COLO829 (cell line): ENCODE measurements around the gene TADA2B.
"Not testable (repeated sequence)": the region's sequence is repeated elsewhere in the genome, so short reads cannot be mapped to it uniquely, and the experiment has no call there.

ENCODE experiments used
- DNase-seq: peaks from one replicate; pipeline ENCODE4 v3.0.0; 2012; ENCODE audit warnings: low spot score

Gene TADA2B

DNA sequence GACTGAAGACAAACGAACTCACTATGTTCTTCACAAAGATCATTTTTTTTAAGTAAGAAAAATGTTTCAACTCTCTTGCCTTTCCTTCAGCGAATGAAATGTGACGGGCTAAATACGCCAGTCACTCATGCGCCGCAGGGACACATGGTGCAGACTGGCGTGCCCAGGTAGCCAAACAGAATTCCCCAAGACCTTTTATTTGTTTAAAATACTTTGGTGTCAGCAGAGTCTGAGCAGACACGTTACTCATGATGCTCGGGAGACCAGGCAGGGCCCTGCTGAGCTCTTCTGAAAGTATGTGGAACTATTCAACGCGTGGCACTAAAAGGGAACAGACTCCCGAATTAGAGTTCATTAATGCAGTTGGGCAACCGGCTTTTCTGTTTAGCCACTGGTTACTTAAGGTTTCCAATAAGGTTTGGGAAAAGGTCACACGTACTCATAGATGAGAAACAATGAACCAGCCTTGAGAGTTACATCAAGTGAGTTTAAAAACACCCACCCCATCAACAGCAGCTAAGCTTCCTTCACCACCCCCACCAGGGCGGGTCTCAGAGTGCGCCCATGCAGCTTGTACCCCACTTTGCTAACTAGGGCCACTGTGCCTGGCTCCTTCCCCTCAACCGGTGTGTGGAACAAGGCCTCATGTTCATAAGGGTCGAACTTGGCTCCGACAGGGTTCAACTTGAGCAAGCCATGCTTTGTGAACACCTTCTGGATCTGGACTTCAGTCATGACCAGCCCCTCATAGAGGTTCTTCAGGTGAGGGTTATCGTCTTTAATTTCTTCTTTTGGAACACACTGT lies 17.4 kb downstream of the TADA2B start:
- no peak for DNase-seq

DNA sequence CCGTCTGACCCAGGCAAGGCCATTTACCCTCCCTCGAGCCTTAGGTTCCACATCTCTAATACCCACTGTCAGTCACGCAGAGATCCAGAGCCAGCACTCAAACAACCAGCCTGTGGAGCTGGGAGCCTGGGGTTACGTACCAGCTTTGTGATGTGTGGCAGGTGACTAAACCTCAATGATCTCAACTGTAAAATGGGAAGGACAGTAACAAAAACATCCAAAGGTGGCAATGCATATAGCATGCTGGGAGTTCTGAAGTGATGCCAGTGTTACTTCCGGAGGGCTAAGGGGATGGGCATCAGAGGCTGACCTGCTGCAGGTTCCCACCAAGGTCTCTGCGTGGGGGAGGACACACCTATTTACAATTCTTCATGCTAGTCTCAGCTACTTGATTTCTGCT lies 18.6 kb downstream of the TADA2B start:
- DNase-seq = no peak

DNA sequence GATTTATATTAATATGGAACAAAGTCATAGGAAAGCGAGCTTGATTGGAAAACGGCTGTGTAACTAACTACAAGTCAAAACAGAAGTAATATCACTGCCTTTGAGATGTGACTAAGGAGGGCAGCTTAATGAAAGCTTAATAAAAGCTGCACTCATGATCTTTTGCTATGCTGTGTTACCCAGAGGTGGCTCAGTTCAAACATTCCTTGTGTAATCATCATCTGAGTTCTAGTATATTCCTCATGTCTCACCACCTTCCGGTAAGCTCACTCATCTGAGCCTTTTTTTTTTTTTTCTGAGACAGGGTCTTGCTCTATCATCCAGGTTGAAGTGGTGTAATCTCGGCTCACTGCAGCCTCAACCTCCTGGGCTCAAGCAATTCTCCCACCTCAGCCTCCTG lies 19.6 kb downstream of the TADA2B start:
- no peak for DNase-seq

DNA sequence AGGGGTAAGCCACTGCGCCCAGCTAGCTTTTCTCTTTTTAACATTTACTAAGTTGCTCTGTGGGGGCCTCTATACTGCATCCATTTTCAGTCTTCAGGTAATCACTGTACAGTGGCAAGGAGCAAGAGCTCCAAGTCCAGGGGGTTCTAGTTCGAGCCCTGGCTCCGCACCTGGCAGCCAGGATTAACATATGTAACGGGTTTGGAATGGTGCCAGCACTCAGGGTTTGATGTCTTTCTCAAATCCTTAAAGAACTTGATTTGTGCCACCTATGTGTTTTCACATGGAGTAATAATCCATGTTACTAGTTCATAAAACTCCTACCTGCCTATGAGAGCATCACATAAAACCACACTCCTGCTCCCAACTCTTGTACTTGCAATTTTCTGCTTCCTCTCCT lies 20.2 kb downstream of the TADA2B start:
- DNase-seq = no peak

DNA sequence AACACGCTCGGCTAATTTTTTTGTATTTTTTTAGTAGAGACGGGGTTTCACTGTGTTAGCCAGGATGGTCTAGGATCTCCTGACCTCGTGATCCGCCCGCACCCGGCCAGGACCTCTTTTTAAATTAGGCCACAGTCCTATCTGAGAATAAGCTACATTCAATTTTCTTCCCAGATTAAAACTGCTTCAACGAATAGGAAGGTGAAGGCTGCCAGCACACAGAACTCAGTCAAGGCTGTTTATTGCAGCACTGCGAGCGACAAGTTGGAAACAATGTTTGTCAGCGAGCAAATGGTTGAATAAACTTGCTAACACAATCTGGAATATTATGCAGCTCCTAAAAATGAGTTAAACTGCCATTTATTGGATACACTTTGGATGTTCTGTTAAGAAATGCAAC lies 22.8 kb downstream of the TADA2B start:
- DNase-seq = no peak

DNA sequence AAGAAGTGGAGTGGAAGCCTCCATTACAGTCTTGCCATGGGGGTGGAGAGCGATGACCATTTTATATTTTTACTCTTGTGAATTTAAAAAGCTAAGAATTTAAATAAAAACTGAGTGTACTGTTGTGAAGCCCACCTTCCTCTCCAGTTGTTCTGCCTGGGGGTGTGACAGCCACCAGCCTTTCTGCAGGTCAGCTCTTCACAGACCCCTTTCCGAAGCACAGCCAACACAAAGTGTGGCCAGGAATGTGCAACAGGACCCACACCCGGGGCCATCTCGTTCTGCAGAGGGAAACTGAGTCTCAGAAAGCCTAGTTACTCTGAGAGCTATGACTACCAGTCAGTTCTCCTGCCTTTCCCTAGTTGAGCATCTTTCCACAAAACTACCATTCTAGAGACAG lies 23.3 kb downstream of the TADA2B start:
- DNase-seq = no peak

DNA sequence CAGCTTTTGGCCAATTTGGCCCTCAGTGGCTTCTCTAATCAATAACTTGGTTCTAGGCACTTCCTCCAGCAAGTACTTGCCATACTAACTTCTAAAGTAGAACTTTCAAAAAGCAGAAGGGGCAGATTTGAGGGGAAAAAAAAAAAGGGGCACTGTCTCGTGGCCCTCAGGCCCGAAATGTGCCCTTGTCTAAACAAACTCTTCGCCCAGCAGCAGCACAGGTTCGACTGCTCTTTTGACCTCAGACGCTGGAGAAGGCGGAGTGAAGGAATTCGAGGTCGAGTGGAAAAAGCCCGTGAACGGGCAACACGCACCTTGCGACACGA lies 23.9 kb downstream of the TADA2B start:
- no peak for DNase-seq

DNA sequence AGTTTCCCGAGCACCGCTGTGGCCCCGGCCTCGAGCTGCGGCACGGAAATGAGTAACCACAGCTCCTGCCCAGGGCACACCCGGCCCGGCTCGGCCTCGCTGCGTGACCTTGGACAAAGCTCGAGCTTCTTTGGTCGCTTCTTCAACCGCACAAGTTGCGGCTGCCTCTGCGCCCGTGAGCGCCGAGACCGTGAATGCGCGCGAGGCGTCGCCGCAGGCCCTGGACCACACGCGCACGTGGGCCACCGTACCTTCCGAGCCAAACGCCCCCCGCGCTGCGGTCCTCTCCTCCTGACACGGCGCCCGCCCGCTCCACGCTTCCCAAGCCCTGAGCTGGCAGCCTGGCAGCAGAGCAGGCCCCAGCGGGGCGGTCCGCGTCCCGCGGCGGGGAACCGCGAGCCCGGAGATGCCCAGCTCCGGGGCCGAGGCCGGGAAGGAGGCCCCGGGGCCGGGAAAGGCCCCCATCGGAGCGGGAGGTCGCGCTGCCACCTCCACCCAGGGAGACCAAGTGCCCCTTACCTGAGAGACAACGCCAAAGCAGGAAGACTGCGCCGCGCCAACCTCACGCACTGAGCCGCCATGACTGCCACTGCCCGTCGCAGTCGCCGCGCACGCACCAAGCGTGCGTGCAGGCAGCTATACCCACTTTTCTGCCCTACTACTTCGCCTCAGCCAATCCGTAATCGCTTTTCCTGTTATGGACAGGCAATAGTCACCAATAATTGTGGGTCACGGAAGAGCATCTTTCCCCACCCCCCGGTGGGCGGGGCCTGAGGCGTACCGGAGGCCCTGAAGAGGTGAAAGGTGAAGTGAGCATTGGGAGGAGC lies 24.5 kb downstream of the TADA2B start, which contains the start of gene GRPEL1:
GRPEL1 (minus strand) TSS at position 613 of the 827 bp plus-strand sequence; CDS start at position 581, 32 bp downstream.
- DNase-seq = peak; percentile 93

DNA sequence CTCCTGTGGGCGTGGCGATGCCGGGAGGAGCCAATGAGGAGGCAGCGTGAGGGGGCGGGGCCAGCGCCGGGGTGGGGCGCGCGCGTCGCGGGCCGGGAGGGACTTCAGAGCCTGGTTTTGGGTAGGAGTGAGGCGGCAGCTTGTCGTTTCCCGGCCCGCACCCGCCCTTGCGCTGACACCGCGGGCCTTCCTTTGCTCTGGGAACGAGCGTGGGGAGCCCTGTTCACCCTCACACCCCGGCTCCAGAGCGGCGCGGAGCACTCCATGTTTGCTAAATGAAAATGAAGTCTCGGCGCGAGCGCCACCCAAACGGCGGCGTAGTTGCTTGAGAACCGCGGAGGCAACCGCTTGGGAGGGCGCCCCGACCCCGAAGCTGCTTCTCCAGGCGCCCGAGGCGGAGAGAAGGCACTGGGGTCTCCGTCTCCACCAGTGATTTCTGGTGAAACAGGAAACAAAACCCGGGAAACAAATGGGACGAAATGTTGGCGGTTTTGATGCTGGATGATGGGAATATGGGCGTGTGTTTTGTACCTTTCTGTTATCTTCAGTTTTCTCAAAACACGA lies 25.2 kb downstream of the TADA2B start:
- DNase-seq = no peak

DNA sequence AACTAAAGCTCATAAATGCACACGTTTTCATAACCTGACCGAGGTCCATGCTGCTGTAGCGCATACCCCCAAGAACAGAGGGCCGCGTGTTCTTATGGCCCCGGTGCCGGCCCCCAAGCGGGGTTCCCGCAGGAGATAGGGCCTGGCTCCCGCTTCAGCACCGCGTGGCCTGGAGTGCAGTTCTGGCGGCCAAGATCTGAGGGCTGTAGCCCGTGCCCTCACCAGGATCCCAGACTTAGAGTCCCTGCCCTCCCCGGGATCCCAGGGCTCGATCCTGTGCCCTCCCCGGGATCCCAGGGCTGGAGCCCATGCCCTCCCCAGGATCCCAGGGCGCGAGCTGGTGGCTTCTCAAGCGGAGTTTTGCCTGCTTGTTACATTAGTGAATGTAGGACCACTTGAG lies 25.7 kb downstream of the TADA2B start:
- DNase-seq = no peak

DNA sequence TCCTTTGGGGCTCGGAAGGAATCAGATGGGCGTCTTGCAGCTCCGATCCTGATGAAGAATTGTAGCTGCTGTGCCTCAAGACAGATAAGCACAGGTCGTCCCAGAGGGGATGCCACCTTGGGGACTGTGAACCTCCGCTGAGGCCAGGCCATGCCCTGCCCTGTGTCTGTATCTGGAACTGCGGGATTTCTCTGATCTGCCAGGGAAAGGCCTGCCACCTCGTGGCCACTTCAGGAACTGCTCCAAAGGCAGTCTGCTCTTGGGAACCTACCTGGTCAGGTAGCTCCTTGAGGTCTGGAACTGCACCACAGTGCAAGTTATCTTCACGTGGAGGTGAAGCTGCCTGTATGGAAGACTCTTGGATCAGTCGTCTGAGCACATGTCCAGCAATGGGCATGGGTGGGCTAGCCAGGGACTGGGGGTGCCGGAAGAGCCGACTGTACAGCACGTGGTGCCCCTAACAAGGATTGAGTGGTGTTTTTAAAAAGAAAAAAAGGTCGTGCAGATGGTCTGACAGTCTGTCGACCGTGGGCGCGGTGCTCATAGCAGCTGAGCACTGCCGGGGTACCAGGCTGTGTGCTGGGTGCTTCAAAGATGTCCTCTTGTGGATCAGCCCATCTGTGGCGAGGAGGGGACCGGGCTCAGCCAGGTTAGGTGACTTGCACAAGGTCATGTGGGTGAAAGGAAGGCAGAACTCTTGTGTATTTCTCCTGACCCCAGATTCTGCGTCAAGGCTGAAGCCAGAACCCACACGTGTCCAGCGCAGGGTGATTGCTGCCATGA lies 27.7 kb downstream of the TADA2B start:
- DNase-seq = peak; percentile 26

DNA sequence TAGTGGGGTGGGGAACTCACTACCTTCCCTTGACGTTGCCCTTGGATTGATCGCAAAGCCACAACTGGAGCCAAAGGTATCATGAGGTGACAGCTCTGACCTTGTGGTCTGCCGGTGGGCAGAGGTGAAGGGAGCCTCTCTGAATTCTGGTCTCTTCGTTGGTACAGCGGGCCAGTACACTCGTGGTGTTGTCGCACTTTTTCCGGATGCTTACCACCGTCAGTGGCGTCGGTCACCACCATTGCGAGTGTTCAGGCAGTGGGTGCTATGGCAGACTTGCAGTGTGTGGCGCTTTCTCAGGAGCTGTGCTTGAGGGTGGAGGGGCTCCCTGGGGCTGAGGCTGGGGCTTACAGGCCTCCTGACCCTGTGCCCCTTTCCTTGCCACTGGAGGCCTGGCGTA lies 29.9 kb downstream of the TADA2B start:
- no peak for DNase-seq

DNA sequence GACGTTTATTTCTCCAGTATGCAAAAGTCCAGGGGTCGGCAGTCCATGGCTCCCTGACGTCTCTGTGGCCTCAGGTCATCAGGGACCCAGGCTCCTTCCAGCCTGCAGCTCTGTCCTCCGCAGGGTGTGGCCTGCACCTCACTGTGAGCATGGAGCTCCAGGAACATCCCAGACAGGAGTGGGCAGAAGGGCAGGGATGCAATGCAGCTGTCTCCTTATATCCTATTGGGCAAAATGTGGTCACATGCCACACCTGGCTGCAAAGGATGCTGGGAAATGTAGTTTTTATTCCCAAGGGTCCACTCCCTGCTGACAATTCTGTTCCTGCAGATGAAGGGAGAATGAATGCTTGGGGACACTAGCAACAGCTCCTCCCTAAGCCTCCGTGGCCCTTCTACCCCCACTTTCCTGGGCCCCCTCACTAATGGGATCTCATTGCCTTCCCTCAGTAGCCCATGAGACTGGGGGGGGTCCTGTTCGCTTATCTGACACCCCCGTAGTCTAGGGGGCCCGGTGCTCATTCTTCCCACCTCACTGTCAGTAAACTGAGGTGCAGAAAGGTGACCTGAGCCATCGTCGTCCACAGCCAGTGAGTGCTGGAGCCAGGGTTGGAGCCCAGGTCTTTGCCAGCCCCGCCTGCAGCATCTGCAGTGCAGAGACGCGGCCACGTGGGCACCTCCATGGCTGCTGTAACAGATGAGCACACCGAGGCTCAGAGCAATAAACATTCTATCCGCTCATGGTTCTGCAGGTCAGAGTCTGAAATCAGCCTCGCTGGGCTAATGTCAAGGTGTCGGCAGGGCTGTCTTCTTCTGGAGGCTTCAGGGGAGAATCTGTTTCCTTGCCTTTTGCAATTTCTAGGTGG lies 30.6 kb downstream of the TADA2B start:
- peak; percentile 68 for DNase-seq

DNA sequence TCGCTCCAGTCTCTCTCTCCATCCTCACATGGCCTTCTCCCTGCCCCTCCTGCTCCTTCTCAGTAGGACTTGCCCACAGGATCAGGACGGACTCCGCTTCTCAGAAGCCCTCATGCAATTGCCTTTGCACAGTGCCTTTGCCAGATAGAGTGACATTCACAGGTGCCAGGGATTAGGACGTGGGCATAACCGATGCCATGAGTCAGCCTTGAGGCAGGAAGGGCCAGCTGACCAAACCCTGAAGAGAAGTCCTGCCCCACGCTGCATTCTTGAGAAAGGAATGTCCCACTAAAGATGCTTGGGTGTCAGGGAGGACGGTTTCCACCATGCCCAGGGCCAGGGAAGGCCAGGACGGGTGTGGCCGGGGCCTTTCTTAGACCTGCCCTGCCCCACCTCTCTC lies 31.3 kb downstream of the TADA2B start:
- no peak for DNase-seq

DNA sequence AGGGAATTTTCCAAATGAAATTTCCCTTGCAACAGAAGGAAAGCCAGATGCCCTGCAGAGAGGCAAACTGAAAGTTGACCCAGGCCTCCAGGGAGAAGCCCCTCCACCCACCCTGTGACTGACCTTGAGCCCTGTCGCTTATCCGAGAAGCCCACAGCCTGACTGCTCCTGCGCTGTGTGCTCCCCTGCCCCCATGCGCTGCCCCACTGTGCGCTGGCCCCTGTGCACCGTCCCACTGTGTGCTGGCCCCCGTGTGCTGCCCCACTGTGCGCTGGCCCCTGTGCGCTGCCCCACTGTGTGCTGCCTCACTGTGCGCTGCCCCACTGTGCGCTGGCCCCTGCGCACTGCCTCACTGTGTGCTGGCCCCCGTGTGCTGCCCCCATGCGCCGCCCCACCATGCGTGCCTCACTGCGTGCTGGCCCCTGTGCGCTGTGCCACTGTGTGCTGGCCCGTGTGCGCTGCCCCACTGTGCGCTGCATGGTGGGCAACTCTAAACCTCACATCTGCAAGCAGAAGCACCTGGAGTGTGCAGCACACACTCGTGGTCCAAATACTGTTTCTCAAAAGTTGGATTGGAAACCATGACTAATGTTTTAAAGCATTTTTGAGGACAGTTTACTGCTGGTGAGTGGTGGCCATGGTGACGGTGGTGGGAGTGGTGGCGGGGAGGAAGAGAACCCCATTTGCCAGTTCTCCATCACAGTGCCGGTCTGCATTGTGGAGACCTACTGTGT lies 33.0 kb downstream of the TADA2B start:
- no peak for DNase-seq

DNA sequence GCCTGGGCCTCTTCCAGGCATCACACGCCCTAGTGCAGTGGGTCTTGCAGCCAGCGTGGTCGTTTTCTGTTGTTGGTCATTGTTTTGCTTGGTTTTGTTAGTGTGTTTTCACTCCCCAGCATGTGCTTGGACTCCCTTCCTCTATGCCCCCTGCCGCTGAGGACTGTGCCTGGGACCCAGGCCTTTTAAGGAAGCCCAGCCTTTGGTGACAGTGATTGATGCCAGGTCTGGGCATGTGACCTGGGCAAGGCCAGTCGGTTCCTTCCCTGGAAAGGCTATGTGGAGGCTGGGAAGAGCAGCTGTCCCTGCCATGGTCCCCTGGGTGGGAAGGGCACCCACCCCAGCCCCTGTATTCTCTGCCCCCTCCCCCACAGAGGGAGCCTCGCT lies 33.5 kb downstream of the TADA2B start:
- DNase-seq = no peak

DNA sequence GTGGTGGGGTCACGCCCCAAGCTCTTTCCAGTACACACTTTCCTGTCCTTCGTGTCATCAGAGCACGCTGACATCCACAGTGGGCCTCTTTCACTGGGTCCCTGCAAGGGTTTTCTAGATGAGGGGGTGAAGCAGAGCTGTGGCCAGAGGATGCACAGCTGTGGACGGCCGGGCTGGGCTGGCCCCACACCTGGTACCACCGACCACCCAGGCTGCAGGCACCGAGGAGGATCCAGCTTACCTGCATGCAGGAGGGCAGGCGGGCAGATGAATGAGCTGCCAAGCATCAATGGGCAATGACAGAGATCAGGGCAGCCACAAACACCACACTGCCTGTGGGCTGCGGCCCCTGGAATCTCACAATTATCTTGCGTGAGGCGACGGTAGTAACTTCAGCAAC lies 34.2 kb downstream of the TADA2B start:
- no peak for DNase-seq

DNA sequence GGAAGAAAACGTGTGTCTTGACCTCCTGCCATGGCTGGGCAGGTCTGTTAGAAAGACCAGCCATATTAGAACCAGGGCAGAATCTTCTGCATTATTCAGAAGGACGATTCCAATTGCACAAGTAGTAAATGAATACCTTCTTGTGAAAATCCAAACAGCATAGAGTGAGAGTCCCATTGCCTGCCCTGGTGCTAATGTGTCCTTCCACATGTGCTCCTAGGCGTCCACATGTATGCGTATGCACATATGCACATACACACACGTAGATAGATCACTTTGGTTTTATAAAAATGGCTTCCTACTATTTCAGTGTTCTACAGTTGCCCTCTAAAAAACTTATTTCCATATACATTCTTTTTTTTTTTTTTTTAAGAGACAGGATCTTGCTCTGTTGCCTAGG lies 34.9 kb downstream of the TADA2B start:
- no peak for DNase-seq

DNA sequence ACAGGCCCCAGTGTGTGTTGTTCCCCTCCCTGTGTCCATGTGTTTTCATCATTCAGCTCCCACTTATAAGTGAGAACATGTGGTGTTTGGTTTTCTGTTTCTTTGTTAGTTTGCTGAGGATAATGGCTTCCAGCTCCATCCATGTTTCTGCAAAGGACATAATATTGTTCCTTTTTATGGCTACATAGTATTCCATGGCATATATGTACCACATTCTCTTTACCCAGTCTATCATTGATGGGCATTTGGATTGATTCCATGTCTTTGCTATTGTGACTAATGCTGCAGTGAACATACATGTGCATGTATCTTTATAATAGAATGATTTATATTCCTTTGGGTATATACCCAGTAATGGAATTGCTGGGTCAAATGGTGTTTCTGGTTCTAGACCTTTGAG lies 36.3 kb downstream of the TADA2B start:
- DNase-seq = not testable (repeated sequence)

DNA sequence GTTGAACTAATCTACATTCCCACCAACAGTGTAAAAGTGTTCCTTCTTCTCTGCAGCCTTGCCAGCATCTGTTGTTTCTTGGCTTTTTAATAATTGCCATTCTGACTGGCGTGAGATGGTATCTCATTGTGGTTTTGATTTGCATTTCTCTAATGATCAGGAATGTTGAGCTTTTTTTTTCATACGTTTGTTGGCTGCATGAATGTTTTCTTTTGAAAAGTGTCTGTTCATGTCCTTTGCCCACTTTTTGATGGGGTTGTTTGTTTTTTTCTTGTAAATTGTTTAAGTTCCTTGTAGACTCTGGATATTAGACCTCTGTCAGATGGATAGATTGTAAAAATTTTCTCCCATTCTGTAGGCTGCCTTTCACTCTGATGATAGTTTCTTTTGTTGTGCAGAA lies 36.7 kb downstream of the TADA2B start:
- not testable (repeated sequence) for DNase-seq
